Brain pericyte (primary cell): ENCODE results near the gene KHDC4.

ENCODE experiments used
- DNase-seq: peaks from one replicate; pipeline ENCODE4 v3.0.0-alpha.2; 2012; ENCODE audit warnings: low read depth, low spot score

The KHDC4 gene

GRCh38 chr1:155864393-155864792 is 69.8 kb downstream of the KHDC4 start:
- DNase-seq = no peak
